Lower leg skin (tissue), 4 donors: ENCODE data around the gene WNK2. TPM values are rescaled to one million over a fixed set of nuclear protein-coding genes. Genes with fewer than 3 reads are reported as not detected.

Experiments
- DNase-seq, 2 donors: peaks; one replicate each; pipeline ENCODE4 v3.0.0-alpha.2; 2019; ENCODE audit warnings: low spot score in 2 of 2
- H3K4me3 ChIP-seq: fragments of 200-600 bp; sonication (generic); 2 replicates; pipeline ENCODE4 v1.5.1; 2017; ENCODE audit warnings: mild to moderate bottlenecking, low read depth; ENCODE audit not compliant: poor library complexity, severe bottlenecking
- POLR2A ChIP-seq, 2 donors: fragments of 450-650 bp; IDR thresholded peaks; one replicate each; pipeline ENCODE4 v1.6.1; 2016 to 2017; ENCODE audit warnings: antibody characterized with exemption in 2 of 2, mild to moderate bottlenecking in 1 of 2, moderate library complexity in 1 of 2
- WGBS, 2 donors: methylation state at CpG; one replicate each; pipeline ENCODE4 v1.1.5; 2018; 5-methylcytosine and 5-hydroxymethylcytosine counted together
- intact Hi-C: fragments of 100-400 bp; cut with DNase I; formaldehyde crosslinking; loops from one replicate; pipeline ENCODE4 v1.15.0; 2023; ENCODE audit warnings: low total_unique reads
- total RNA-seq, 4 donors: library from RNA; depleted of rRNA; stranded (reverse); fragments of >200 nt; gene quantifications; one replicate each; pipeline ENCODE4 v1.1.0, GENCODE V29; 2016
- TF ChIP-seq, protein P1 (sequence below), 3 donors: fragments of 450-650 bp; IDR thresholded peaks; one replicate each; pipeline ENCODE4 v1.5.1; 2016; ENCODE audit warnings: antibody characterized with exemption in 3 of 3, mild to moderate bottlenecking in 3 of 3, moderate library complexity in 2 of 3

The WNK2 gene
- total RNA-seq, 4 donors from 2014 or later: 35.3 to 53.6 (median 42.6) TPM

DNA sequence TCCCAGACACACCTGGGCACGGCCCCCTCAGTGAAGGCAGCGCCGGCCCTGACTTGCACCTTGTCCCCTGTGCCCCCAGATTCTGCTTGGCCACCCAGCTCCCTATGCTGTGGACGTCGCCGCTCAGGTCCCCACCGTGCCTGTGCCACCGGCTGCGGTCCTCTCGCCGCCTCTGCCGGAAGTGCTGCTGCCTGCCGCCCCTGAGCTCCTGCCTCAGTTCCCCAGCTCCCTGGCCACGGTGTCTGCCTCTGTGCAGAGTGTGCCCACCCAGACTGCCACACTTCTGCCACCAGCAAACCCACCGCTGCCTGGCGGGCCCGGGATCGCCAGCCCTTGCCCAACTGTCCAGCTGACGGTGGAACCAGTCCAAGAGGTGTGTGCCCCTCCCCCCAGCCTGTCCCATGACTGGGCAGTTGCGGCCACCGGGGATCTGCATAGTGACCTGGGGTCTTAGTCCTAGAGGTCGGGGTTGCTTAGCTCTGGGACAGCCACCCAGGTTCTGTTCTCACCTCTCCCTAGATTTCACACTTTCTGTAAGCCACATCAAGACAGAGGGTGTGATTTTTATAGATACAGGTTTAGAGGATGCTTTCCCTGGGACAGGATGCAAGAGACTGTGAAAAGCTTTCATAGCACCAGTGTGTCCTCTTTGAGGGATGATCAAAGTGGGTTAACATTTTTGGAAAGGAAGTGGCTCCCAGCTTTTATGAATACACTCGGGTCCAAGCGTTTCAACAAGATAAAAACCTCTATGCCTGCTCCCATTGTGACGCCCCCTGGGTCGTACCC lies 78.0 kb downstream of the WNK2 start:
- DNase-seq: peak in 1 of 2 donors; percentile 83
- intact Hi-C loops: no loop called here
- no peak overlapping the region for H3K4me3 ChIP-seq
- no peak for TF ChIP-seq POLR2A (IDR thresholded peaks at IDR 0.05)
- TF ChIP-seq, protein P1, sequence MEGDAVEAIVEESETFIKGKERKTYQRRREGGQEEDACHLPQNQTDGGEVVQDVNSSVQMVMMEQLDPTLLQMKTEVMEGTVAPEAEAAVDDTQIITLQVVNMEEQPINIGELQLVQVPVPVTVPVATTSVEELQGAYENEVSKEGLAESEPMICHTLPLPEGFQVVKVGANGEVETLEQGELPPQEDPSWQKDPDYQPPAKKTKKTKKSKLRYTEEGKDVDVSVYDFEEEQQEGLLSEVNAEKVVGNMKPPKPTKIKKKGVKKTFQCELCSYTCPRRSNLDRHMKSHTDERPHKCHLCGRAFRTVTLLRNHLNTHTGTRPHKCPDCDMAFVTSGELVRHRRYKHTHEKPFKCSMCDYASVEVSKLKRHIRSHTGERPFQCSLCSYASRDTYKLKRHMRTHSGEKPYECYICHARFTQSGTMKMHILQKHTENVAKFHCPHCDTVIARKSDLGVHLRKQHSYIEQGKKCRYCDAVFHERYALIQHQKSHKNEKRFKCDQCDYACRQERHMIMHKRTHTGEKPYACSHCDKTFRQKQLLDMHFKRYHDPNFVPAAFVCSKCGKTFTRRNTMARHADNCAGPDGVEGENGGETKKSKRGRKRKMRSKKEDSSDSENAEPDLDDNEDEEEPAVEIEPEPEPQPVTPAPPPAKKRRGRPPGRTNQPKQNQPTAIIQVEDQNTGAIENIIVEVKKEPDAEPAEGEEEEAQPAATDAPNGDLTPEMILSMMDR (IDR thresholded peaks at IDR 0.05): no peak
- WGBS, 2 donors: 83 to 85% methylated on average over 26 of the region's 26 CpGs

DNA sequence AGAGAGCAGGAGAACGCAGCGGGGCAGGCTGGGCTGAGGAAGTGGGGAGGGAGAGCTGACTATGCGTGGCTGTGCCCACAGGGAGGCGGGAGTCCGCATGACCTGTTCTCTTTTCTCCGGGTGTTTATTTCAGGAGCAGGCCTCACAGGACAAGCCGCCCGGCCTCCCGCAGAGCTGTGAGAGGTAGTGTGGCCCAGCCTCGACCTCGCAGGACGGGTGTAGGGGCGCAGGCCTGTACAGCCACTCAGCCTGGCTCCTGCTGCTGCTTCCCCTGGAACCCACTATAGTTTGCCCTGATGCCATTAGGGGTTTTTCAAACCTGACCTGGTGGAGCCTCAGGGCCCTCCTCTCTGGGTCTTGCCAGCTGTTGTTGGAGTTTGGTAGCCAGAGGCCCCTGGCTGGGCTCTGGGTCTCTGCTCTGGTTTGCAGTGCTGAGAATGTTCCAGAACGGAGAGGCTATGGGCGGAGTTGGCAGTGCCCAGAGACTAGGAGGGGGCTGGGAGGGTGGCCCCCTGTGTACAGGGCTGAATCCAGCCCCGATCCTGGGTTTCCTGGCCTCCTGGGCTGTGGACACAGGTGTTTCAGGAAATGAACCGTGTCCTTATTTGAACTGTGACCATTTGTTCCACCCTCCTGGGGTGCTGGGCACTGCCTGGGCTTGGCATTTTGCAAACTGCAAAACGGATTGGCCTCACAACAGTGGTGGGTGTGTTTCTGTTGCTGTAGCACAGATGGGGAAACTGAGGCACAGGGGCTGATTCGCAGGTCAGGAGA lies 78.8 kb downstream of the WNK2 start:
- intact Hi-C loops: no loop called here
- H3K4me3 ChIP-seq: no peak overlapping the region
- peak; percentile 9 to 43 for DNase-seq
- no peak for TF ChIP-seq POLR2A (IDR thresholded peaks at IDR 0.05)
- TF ChIP-seq, protein P1 (IDR thresholded peaks at IDR 0.05): no peak
- 83 to 88% methylated on average over 11 to 19 of the region's 19 CpGs for WGBS, 2 donors

GRCh38 chr9:93263334-93264229 lies 79.6 kb downstream of the WNK2 start:
- DNase-seq: peak; percentile 10 to 72
- WGBS, 2 donors: 90% methylated on average over 27 to 38 of the region's 41 CpGs
- intact Hi-C loops: no loop called here
- H3K4me3 ChIP-seq: no peak overlapping the region
- TF ChIP-seq, protein P1 (IDR thresholded peaks at IDR 0.05): no peak
- no peak for TF ChIP-seq POLR2A (IDR thresholded peaks at IDR 0.05)

DNA sequence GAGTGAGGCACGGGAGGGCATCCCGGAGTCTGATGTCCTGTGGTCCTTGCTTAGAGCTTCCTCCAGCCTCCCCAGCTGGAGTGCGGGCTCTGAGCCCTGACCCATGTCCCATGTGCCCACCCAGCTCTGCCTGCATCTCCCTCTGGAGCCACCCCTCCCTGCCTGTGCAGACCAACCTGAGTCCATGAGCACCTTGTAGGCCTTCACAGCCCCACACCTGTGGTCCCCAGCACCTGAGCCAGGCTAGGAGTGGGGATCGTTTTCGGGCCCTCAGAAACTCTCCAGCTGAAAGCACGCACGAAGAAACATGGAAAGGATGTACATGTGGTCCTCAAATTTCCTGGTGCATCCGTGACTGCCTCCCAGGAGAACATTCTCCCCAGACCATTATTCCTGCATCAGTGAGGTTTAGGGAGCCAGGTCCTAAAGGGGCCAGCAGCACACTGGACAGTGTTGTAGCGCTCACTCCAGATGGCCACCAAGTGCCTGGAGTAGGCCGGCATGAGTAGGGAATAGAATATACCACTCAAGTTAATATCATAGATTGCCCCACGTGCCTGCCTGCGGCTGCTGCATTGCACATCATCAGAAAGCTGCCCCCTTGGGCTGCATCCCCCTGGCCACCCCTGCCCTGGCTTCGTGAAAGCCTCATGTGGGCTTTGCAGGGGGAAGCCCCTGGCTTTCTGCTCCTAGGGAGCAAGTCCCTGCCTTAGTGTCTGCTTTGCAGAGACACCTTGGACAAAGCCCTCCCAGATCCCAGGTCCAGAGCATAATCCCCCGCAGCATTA lies 80.6 kb downstream of the WNK2 start:
- no peak overlapping the region for H3K4me3 ChIP-seq
- TF ChIP-seq, protein P1 (IDR thresholded peaks at IDR 0.05): no peak
- no peak for DNase-seq
- intact Hi-C loops: no loop called here
- WGBS, 2 donors: 89 to 93% methylated on average over 13 to 14 of the region's 14 CpGs
